Breast epithelium (tissue), 3 donors: ENCODE results near the gene EARS2.

Experiments used
- POLR2A ChIP-seq: fragments of 450-650 bp; IDR thresholded peaks from one replicate; pipeline ENCODE4 v1.6.1; 2016; ENCODE audit warnings: antibody characterized with exemption, mild to moderate bottlenecking, moderate library complexity
- TF ChIP-seq, protein P1 (sequence below), 3 donors: fragments of 450-650 bp; IDR thresholded peaks; one replicate each; pipeline ENCODE4 v1.5.1; 2016 to 2017; ENCODE audit warnings: antibody characterized with exemption in 3 of 3, mild to moderate bottlenecking in 3 of 3, moderate library complexity in 3 of 3

DNA sequence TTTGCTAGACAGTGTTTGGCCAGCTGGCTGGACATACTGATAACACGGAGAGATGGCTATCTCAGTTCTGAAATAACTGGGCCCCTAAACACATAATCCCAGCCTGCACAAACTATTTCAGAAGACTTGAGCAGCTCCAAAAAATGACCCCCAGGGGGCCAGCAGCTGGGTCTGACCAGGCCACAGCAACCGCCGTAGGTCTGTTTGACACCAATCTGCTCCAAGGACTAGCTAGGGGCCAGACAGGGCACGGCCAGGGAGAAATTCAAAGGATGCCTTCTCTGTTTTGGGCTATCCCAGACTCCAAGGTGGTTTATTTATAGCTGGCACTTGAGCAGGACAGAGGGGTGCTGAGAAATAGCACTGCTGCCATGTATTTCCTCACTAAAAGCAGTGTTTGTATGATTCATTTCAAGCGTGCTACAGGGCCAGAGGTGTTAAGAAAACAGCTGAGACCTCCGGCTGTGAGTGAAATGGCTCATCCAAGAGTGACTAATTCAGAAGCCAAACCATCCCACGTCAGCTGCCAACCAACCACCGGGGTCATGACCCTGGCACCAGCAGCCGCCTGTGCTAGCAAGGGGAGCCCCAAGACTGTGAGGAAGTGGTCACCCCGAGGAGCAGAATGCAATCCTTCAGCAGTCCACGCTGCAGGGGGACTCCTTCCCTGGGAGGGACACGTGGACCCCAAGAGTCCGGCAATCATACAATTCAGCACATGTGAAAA lies 52.5 kb downstream of the EARS2 start:
- TF ChIP-seq, protein P1, sequence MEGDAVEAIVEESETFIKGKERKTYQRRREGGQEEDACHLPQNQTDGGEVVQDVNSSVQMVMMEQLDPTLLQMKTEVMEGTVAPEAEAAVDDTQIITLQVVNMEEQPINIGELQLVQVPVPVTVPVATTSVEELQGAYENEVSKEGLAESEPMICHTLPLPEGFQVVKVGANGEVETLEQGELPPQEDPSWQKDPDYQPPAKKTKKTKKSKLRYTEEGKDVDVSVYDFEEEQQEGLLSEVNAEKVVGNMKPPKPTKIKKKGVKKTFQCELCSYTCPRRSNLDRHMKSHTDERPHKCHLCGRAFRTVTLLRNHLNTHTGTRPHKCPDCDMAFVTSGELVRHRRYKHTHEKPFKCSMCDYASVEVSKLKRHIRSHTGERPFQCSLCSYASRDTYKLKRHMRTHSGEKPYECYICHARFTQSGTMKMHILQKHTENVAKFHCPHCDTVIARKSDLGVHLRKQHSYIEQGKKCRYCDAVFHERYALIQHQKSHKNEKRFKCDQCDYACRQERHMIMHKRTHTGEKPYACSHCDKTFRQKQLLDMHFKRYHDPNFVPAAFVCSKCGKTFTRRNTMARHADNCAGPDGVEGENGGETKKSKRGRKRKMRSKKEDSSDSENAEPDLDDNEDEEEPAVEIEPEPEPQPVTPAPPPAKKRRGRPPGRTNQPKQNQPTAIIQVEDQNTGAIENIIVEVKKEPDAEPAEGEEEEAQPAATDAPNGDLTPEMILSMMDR (IDR thresholded peaks at IDR 0.05): no peak
- no peak for TF ChIP-seq POLR2A
